GM12878 (cell line): Measurements from ENCODE around the gene TIA1. TPM values are rescaled to one million over a fixed set of nuclear protein-coding genes. Genes with fewer than 3 reads are reported as not detected.

Experiments used
- BMI1 ChIP-seq: fragments of 450-650 bp; IDR thresholded peaks from 2 replicates; pipeline ENCODE4 v1.6.1; 2016; ENCODE audit warnings: mild to moderate bottlenecking, moderate library complexity, borderline replicate concordance
- CHD1 ChIP-seq: IDR thresholded peaks from 2 replicates; pipeline ENCODE4 v1.6.1; 2012; ENCODE audit warnings: low read depth, low read length, improper control_type of control experiment
- CREM ChIP-seq: IDR thresholded peaks from 2 replicates; pipeline ENCODE4 v1.6.1; 2014; ENCODE audit warnings: antibody characterized with exemption, low read depth
- EZH2 ChIP-seq: IDR thresholded peaks from 2 replicates; pipeline ENCODE4 v1.6.1; 2012; ENCODE audit warnings: low read depth, mild to moderate bottlenecking, control low read depth, inconsistent platforms, low read length, borderline replicate concordance; ENCODE audit not compliant: control insufficient read depth
- FOXK2 ChIP-seq: fragments of 450-650 bp; IDR thresholded peaks from 2 replicates; pipeline ENCODE4 v1.6.1; 2017; ENCODE audit warnings: mild to moderate bottlenecking, moderate library complexity
- GATAD2B ChIP-seq: fragments of 450-650 bp; conservative IDR thresholded peaks from 2 replicates; pipeline ENCODE4 v1.6.1; 2017; ENCODE audit warnings: low read depth, mild to moderate bottlenecking, moderate library complexity
- NR2C2 ChIP-seq: IDR thresholded peaks from 2 replicates; pipeline ENCODE4 v1.6.1; 2011; ENCODE audit warnings: borderline replicate concordance, low read depth; ENCODE audit not compliant: control insufficient read depth, insufficient read length
- PAX8 ChIP-seq: fragments of 450-650 bp; IDR thresholded peaks from 2 replicates; pipeline ENCODE4 v1.6.1; 2017; ENCODE audit warnings: mild to moderate bottlenecking, moderate library complexity
- POLR2A ChIP-seq: IDR thresholded peaks from 2 replicates; pipeline ENCODE4 v1.6.1; 2011; ENCODE audit warnings: low read depth, mild to moderate bottlenecking, low read length
- RAD21 ChIP-seq: IDR thresholded peaks from 2 replicates; pipeline ENCODE4 v1.6.1; 2011; ENCODE audit warnings: mild to moderate bottlenecking, low read depth, low read length, moderate library complexity; ENCODE audit not compliant: insufficient read depth
- RFX5 ChIP-seq: IDR thresholded peaks from 2 replicates; pipeline ENCODE4 v1.6.1; 2011; ENCODE audit warnings: low read depth, low read length, improper control_type of control experiment
- RUNX3 ChIP-seq: IDR thresholded peaks from 2 replicates; pipeline ENCODE4 v1.6.1; 2012; ENCODE audit warnings: low read length, inconsistent platforms
- SRF ChIP-seq, 2 experiments: IDR thresholded peaks; 2 replicates each; pipeline ENCODE4 v1.6.1; 2011; ENCODE audit warnings: low read depth in 2 of 2, low read length in 2 of 2, mild to moderate bottlenecking in 1 of 2, moderate library complexity in 1 of 2
- STAT1 ChIP-seq: fragments of 450-650 bp; conservative IDR thresholded peaks from 2 replicates; pipeline ENCODE4 v1.6.1; 2014; ENCODE audit warnings: antibody characterized with exemption, mild to moderate bottlenecking
- ZNF622 ChIP-seq: fragments of 450-650 bp; IDR thresholded peaks from 2 replicates; pipeline ENCODE4 v1.6.1; 2017; ENCODE audit warnings: mild to moderate bottlenecking, inconsistent platforms
- polyA plus RNA-seq, 11 experiments: library from polyadenylated mRNA; depleted of rRNA in 4 of 11; unstranded in 6 of 11; stranded (reverse) in 5 of 11; fragments of >200 nt; fragmentation: Nextera tagmentation in 4 of 11; fragmentation: Illumina TruSeq in 1 of 11; extraction: Ambion mirVana in 4 of 11; extraction: Trizol in 1 of 11; gene quantifications; 1 replicate in 1 of 11; 2 replicates in 10 of 11; pipeline versions ENCODE4 v1.2.1 to v1.2.3, GENCODE V29; 2011 to 2016; ENCODE audit warnings: inconsistent platforms in 2 of 11, missing spikeins in 2 of 11, low read depth in 1 of 11
- total RNA-seq, 4 experiments: library from RNA; depleted of rRNA in 3 of 4; stranded (reverse); fragments of >200 nt in 3 of 4; fragmentation: Illumina TruSeq in 1 of 4; extraction: Trizol in 1 of 4; gene quantifications; 2 replicates each; pipeline versions ENCODE4 v1.2.1 to v1.2.3, GENCODE V29; 2013 to 2021
- TF ChIP-seq, protein P1 (sequence below): IDR thresholded peaks from 2 replicates; pipeline ENCODE4 v1.6.1; 2012; ENCODE audit warnings: low read depth, low read length, improper control_type of control experiment
- TF ChIP-seq, protein P2 (sequence below): fragments of 450-650 bp; formaldehyde crosslinking; IDR thresholded peaks from 2 replicates; pipeline ENCODE4 v1.5.0; 2022; ENCODE audit warnings: mild to moderate bottlenecking, missing genetic modification characterization
- TF ChIP-seq, protein P3 (sequence below): fragments of 450-650 bp; formaldehyde crosslinking; IDR thresholded peaks from 2 replicates; pipeline ENCODE4 v1.4.0; 2020; ENCODE audit warnings: mild to moderate bottlenecking, moderate library complexity
- TF ChIP-seq, protein P4 (sequence below): IDR thresholded peaks from 2 replicates; pipeline ENCODE4 v1.6.1; 2012; ENCODE audit warnings: low read length, inconsistent platforms
- TF ChIP-seq, protein P5 (sequence below): IDR thresholded peaks from 2 replicates; pipeline ENCODE4 v1.6.1; 2011; ENCODE audit warnings: low read depth, low read length, improper control_type of control experiment, borderline replicate concordance

The TIA1 gene
- total and polyA plus RNA-seq, 10 of the 15 experiments (the other 5 are each of a cell fraction or from before 2014, with no cell fraction given): 21.5 to 155 (median 67.0) TPM

DNA sequence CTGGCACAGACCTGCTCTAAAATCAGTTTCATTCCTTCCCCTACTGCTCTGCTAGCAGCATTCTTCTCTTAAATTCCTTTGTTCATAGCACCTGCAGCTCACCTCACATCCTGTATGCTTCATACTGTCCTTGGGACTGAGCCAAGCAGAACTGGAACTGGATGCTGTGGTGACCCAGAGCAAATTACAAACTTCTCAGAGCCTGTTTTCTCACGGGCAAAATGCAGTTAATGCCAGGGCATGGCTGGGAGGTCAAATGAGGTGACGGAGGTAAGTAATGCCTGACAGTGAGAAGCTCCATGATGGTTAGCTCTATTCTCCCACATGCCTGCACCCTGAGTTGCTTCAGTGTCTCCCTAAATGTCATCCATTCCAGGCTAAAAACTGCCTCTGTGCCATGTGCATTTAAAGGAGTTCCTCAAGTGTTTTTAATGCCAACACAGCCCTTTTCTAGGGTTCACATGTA, 87.3 kb downstream of the TIA1 start (continued):
- TF ChIP-seq RAD21 (no peak), ZNF622 (no peak), CREM (peak; percentile 86), POLR2A (no peak), GATAD2B (peak; percentile 79), PAX8 (no peak), NR2C2 (no peak), SRF (IDR thresholded peaks at IDR 0.05; ENCODE audit: low read depth in 2 of 2, low read length in 2 of 2) (no peak), EZH2 (no peak), RFX5 (no peak), FOXK2 (no peak), CHD1 (no peak), STAT1 (no peak), BMI1 (peak; percentile 55; the same call in 1 of the 2 replicates), RUNX3 (peak; percentile 96)
- TF ChIP-seq, protein P1, sequence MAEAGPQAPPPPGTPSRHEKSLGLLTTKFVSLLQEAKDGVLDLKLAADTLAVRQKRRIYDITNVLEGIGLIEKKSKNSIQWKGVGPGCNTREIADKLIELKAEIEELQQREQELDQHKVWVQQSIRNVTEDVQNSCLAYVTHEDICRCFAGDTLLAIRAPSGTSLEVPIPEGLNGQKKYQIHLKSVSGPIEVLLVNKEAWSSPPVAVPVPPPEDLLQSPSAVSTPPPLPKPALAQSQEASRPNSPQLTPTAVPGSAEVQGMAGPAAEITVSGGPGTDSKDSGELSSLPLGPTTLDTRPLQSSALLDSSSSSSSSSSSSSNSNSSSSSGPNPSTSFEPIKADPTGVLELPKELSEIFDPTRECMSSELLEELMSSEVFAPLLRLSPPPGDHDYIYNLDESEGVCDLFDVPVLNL: no peak
- TF ChIP-seq, protein P2, sequence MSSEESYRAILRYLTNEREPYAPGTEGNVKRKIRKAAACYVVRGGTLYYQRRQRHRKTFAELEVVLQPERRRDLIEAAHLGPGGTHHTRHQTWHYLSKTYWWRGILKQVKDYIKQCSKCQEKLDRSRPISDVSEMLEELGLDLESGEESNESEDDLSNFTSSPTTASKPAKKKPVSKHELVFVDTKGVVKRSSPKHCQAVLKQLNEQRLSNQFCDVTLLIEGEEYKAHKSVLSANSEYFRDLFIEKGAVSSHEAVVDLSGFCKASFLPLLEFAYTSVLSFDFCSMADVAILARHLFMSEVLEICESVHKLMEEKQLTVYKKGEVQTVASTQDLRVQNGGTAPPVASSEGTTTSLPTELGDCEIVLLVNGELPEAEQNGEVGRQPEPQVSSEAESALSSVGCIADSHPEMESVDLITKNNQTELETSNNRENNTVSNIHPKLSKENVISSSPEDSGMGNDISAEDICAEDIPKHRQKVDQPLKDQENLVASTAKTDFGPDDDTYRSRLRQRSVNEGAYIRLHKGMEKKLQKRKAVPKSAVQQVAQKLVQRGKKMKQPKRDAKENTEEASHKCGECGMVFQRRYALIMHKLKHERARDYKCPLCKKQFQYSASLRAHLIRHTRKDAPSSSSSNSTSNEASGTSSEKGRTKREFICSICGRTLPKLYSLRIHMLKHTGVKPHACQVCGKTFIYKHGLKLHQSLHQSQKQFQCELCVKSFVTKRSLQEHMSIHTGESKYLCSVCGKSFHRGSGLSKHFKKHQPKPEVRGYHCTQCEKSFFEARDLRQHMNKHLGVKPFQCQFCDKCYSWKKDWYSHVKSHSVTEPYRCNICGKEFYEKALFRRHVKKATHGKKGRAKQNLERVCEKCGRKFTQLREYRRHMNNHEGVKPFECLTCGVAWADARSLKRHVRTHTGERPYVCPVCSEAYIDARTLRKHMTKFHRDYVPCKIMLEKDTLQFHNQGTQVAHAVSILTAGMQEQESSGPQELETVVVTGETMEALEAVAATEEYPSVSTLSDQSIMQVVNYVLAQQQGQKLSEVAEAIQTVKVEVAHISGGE (CRISPR knock-in tag): no peak
- TF ChIP-seq, protein P3, sequence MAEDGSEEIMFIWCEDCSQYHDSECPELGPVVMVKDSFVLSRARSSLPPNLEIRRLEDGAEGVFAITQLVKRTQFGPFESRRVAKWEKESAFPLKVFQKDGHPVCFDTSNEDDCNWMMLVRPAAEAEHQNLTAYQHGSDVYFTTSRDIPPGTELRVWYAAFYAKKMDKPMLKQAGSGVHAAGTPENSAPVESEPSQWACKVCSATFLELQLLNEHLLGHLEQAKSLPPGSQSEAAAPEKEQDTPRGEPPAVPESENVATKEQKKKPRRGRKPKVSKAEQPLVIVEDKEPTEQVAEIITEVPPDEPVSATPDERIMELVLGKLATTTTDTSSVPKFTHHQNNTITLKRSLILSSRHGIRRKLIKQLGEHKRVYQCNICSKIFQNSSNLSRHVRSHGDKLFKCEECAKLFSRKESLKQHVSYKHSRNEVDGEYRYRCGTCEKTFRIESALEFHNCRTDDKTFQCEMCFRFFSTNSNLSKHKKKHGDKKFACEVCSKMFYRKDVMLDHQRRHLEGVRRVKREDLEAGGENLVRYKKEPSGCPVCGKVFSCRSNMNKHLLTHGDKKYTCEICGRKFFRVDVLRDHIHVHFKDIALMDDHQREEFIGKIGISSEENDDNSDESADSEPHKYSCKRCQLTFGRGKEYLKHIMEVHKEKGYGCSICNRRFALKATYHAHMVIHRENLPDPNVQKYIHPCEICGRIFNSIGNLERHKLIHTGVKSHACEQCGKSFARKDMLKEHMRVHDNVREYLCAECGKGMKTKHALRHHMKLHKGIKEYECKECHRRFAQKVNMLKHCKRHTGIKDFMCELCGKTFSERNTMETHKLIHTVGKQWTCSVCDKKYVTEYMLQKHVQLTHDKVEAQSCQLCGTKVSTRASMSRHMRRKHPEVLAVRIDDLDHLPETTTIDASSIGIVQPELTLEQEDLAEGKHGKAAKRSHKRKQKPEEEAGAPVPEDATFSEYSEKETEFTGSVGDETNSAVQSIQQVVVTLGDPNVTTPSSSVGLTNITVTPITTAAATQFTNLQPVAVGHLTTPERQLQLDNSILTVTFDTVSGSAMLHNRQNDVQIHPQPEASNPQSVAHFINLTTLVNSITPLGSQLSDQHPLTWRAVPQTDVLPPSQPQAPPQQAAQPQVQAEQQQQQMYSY (CRISPR knock-in tag): no peak
- TF ChIP-seq, protein P4, sequence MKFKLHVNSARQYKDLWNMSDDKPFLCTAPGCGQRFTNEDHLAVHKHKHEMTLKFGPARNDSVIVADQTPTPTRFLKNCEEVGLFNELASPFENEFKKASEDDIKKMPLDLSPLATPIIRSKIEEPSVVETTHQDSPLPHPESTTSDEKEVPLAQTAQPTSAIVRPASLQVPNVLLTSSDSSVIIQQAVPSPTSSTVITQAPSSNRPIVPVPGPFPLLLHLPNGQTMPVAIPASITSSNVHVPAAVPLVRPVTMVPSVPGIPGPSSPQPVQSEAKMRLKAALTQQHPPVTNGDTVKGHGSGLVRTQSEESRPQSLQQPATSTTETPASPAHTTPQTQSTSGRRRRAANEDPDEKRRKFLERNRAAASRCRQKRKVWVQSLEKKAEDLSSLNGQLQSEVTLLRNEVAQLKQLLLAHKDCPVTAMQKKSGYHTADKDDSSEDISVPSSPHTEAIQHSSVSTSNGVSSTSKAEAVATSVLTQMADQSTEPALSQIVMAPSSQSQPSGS: peak; percentile 94
- TF ChIP-seq, protein P5, sequence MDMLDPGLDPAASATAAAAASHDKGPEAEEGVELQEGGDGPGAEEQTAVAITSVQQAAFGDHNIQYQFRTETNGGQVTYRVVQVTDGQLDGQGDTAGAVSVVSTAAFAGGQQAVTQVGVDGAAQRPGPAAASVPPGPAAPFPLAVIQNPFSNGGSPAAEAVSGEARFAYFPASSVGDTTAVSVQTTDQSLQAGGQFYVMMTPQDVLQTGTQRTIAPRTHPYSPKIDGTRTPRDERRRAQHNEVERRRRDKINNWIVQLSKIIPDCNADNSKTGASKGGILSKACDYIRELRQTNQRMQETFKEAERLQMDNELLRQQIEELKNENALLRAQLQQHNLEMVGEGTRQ: no peak
